K562 (cell line): ENCODE results near the gene IL26.

Experiments
- COPS2 ChIP-seq: fragments of 450-650 bp; conservative IDR thresholded peaks from 2 replicates; pipeline ENCODE4 v1.6.1; 2016; ENCODE audit warnings: mild to moderate bottlenecking, moderate library complexity
- EP300 ChIP-seq: IDR thresholded peaks from 2 replicates; pipeline ENCODE4 v1.6.1; 2012; ENCODE audit warnings: low read length, improper control_type of control experiment
- GATA2 ChIP-seq: sonication (generic); formaldehyde crosslinking; IDR thresholded peaks from 2 replicates; pipeline ENCODE4 v1.4.0; 2020; ENCODE audit warnings: mild to moderate bottlenecking, missing genetic modification reagents
- TF ChIP-seq, protein P1 (sequence below): fragments of 250-450 bp; sonication (Bioruptor Pico); IDR thresholded peaks from 2 replicates; pipeline ENCODE4 v1.4.0; 2020; ENCODE audit warnings: mild to moderate bottlenecking, moderate library complexity
- TF ChIP-seq, protein P2 (sequence below), 3 experiments: IDR thresholded peaks in 2 of 3; conservative IDR thresholded peaks in 1 of 3; 2 replicates each; pipeline ENCODE4 v1.5.1; 2011 to 2012; ENCODE audit warnings: low read length in 3 of 3, mild to moderate bottlenecking in 3 of 3, control low read depth in 2 of 3, improper control_type of control experiment in 1 of 3, inconsistent platforms in 1 of 3, low read depth in 1 of 3, mixed read lengths in 1 of 3, moderate library complexity in 1 of 3; ENCODE audit not compliant: insufficient read depth in 2 of 3

DNA sequence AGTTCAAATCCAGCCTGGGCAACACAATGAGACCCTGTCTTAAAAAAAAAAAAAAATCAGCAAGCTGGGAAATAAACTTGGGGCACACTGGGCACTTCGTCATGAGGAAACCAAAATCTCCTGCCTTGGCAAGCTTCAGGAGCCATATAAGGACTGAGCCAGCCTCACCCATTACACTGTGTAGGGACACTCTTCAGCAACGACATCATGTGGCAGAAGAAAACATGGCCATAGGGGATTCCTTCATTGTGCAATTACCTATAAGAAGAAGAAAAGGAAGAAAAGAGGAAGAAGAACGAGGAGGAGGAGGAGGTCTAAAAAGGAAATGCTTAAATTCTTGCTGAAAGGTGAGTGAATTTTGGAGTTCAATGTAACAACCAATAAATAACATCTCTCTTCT, 40.0 kb downstream of the IL26 start:
- TF ChIP-seq EP300 (no peak), GATA2 (no peak), COPS2 (no peak)
- TF ChIP-seq, protein P1, sequence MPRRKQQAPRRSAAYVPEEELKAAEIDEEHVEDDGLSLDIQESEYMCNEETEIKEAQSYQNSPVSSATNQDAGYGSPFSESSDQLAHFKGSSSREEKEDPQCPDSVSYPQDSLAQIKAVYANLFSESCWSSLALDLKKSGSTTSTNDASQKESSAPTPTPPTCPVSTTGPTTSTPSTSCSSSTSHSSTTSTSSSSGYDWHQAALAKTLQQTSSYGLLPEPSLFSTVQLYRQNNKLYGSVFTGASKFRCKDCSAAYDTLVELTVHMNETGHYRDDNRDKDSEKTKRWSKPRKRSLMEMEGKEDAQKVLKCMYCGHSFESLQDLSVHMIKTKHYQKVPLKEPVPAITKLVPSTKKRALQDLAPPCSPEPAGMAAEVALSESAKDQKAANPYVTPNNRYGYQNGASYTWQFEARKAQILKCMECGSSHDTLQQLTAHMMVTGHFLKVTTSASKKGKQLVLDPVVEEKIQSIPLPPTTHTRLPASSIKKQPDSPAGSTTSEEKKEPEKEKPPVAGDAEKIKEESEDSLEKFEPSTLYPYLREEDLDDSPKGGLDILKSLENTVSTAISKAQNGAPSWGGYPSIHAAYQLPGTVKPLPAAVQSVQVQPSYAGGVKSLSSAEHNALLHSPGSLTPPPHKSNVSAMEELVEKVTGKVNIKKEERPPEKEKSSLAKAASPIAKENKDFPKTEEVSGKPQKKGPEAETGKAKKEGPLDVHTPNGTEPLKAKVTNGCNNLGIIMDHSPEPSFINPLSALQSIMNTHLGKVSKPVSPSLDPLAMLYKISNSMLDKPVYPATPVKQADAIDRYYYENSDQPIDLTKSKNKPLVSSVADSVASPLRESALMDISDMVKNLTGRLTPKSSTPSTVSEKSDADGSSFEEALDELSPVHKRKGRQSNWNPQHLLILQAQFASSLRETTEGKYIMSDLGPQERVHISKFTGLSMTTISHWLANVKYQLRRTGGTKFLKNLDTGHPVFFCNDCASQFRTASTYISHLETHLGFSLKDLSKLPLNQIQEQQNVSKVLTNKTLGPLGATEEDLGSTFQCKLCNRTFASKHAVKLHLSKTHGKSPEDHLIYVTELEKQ (CRISPR knock-in tag) = no peak
- TF ChIP-seq, protein P2, sequence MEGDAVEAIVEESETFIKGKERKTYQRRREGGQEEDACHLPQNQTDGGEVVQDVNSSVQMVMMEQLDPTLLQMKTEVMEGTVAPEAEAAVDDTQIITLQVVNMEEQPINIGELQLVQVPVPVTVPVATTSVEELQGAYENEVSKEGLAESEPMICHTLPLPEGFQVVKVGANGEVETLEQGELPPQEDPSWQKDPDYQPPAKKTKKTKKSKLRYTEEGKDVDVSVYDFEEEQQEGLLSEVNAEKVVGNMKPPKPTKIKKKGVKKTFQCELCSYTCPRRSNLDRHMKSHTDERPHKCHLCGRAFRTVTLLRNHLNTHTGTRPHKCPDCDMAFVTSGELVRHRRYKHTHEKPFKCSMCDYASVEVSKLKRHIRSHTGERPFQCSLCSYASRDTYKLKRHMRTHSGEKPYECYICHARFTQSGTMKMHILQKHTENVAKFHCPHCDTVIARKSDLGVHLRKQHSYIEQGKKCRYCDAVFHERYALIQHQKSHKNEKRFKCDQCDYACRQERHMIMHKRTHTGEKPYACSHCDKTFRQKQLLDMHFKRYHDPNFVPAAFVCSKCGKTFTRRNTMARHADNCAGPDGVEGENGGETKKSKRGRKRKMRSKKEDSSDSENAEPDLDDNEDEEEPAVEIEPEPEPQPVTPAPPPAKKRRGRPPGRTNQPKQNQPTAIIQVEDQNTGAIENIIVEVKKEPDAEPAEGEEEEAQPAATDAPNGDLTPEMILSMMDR (IDR thresholded peaks at IDR 0.05 in 2 of 3, conservative IDR thresholded peaks at IDR 0.05 in 1 of 3; ENCODE audit: insufficient read depth in 2 of 3, low read depth in 1 of 3, low read length in 3 of 3) = no peak
